ENCODE data around the gene KRT76. TPM values are rescaled to one million over a fixed set of nuclear protein-coding genes. Genes with fewer than 3 reads are reported as not detected.

Gene KRT76
- polyA plus RNA-seq, 1 donor (not counting 4 experiments of a cell fraction or from before 2014, with no cell fraction given): not detected

- H3K9me3 ChIP-seq (ENCODE audit: control insufficient read depth, low read depth, low read length): peaks cover 1% of the 10 kb centered on the region
- H3K27ac ChIP-seq (ENCODE audit: control insufficient read depth, insufficient read depth, low read length): no peak overlapping the region
- H3K79me2 ChIP-seq (ENCODE audit: control insufficient read depth, insufficient read depth, low read length): no peaks in the 10 kb centered on the region
- no peaks in the 10 kb centered on the region for H4K20me1 ChIP-seq (ENCODE audit: control insufficient read depth, extremely low read depth, insufficient read depth, low read length)
- TF ChIP-seq CTCF (optimal IDR thresholded peaks at IDR 0.05 in 1 of 3, IDR thresholded peaks at IDR 0.05 in 1 of 3, conservative IDR thresholded peaks at IDR 0.05 in 1 of 3; ENCODE audit: extremely low read depth in 1 of 3, insufficient read depth in 2 of 3, low read length in 3 of 3) (no peak), EZH2 (IDR thresholded peaks at IDR 0.05; ENCODE audit: low read length) (no peak)
- H2AFZ ChIP-seq (ENCODE audit: control insufficient read depth, low read length): no peak overlapping the region
- FAIRE-seq (no peak), DNase-seq (ENCODE audit: low read depth, low spot score) (no peak)
- H3K27me3 ChIP-seq (ENCODE audit: control insufficient read depth, extremely low read depth, insufficient read depth, low read length): peaks cover 25% of the 10 kb centered on the region
- no peaks in the 10 kb centered on the region for H3K4me1 ChIP-seq (ENCODE audit: control insufficient read depth, extremely low read depth, insufficient read depth, low read length)
- H3K4me3 ChIP-seq (ENCODE audit: control insufficient read depth in 2 of 3, extremely low read depth in 1 of 3, insufficient read depth in 2 of 3, low read depth in 1 of 3, low read length in 3 of 3): no peak overlapping the region
- dilution Hi-C loops (cut with MboI; ENCODE audit: extremely low pct_ligation_motif_present, low sequenced_read_pairs): no loop called here
- H3K9ac ChIP-seq (ENCODE audit: control insufficient read depth, extremely low read depth, insufficient read depth, low read length): no peak overlapping the region
- H3K9me1 ChIP-seq (ENCODE audit: control insufficient read depth, extremely low read depth, insufficient read depth, low read length): no peaks in the 10 kb centered on the region
- no peaks in the 10 kb centered on the region for H3K36me3 ChIP-seq (ENCODE audit: control insufficient read depth in 2 of 2, extremely low read depth in 1 of 2, insufficient read depth in 2 of 2, low read length in 2 of 2)
- no peak overlapping the region for H3K4me2 ChIP-seq (ENCODE audit: control insufficient read depth, extremely low read depth, insufficient read depth, low read depth, low read length)
Measured at GRCh38 chr12:52763991-52764390, 13.2 kb downstream of the KRT76 start.

- dilution Hi-C loops (cut with MboI; ENCODE audit: extremely low pct_ligation_motif_present, low sequenced_read_pairs): no loop called here
- Histone ChIP-seq H3K4me3 (ENCODE audit: control insufficient read depth in 2 of 3, extremely low read depth in 1 of 3, insufficient read depth in 2 of 3, low read depth in 1 of 3, low read length in 3 of 3) (no peak overlapping the region), H4K20me1 (ENCODE audit: control insufficient read depth, extremely low read depth, insufficient read depth, low read length) (no peaks in the 10 kb centered on the region), H3K9ac (ENCODE audit: control insufficient read depth, extremely low read depth, insufficient read depth, low read length) (no peak overlapping the region), H3K36me3 (ENCODE audit: control insufficient read depth in 2 of 2, extremely low read depth in 1 of 2, insufficient read depth in 2 of 2, low read length in 2 of 2) (no peaks in the 10 kb centered on the region), H3K9me1 (ENCODE audit: control insufficient read depth, extremely low read depth, insufficient read depth, low read length) (no peaks in the 10 kb centered on the region), H3K4me2 (ENCODE audit: control insufficient read depth, extremely low read depth, insufficient read depth, low read depth, low read length) (no peak overlapping the region), H2AFZ (ENCODE audit: control insufficient read depth, low read length) (no peak overlapping the region), H3K27ac (ENCODE audit: control insufficient read depth, insufficient read depth, low read length) (no peak overlapping the region), H3K4me1 (ENCODE audit: control insufficient read depth, extremely low read depth, insufficient read depth, low read length) (no peaks in the 10 kb centered on the region), H3K79me2 (ENCODE audit: control insufficient read depth, insufficient read depth, low read length) (no peaks in the 10 kb centered on the region), H3K9me3 (ENCODE audit: control insufficient read depth, low read depth, low read length) (peaks cover 1% of the 10 kb centered on the region), H3K27me3 (ENCODE audit: control insufficient read depth, extremely low read depth, insufficient read depth, low read length) (peaks cover 21% of the 10 kb centered on the region)
- TF ChIP-seq CTCF (optimal IDR thresholded peaks at IDR 0.05 in 1 of 3, IDR thresholded peaks at IDR 0.05 in 1 of 3, conservative IDR thresholded peaks at IDR 0.05 in 1 of 3; ENCODE audit: extremely low read depth in 1 of 3, insufficient read depth in 2 of 3, low read length in 3 of 3): no peak
- TF ChIP-seq EZH2 (IDR thresholded peaks at IDR 0.05; ENCODE audit: low read length): no peak
- no peak for FAIRE-seq
- no peak for DNase-seq (ENCODE audit: low read depth, low spot score)
Measured at GRCh38 chr12:52763036-52763659, 14.0 kb downstream of the KRT76 start.
